SK-N-DZ (cell line): ENCODE measurements around the gene DENND2A.
"Not testable (repeated sequence)": the region's sequence is repeated elsewhere in the genome, so short reads cannot be mapped to it uniquely, and the experiment has no call there.

Source experiments
- DNase-seq: peaks from one replicate; pipeline ENCODE4 v3.0.0-alpha.2; 2015; ENCODE audit warnings: low spot score

Gene DENND2A

DNA sequence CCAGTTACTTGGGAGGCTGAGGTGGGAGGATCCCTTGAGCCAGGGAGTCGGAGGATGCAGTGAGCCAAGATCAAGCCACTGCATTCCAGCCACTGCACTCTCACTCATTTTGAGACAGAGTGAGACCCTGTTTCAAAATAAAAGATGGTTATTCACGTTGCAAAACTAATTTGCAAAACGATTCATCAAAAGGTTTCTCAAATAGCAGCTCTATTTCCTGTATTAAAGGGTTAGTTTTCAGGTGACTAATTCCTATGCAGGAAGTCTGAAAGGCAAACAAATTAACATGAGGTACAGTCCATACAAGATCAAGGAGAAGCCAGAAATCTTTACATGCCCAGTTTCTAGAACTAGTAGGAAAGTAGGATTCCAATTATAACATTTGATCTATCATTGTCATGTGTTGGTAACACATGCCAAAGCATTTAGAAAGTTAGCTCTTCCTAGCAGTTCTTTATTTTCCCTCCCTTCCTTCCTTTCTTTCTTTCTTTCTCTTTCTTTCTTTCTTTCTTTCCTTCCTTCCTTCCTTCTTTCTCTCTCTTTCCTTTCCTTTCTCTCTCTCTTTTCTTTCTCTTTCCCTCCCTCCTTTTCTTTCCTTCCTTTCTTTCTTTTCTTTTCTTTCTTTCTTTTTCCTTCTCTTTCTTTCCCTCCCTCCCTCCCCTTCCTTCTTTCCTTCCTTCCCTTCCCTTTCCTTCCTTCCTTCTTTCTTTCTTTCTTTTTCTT, 49.3 kb downstream of the DENND2A start:
- DNase-seq: no peak

DNA sequence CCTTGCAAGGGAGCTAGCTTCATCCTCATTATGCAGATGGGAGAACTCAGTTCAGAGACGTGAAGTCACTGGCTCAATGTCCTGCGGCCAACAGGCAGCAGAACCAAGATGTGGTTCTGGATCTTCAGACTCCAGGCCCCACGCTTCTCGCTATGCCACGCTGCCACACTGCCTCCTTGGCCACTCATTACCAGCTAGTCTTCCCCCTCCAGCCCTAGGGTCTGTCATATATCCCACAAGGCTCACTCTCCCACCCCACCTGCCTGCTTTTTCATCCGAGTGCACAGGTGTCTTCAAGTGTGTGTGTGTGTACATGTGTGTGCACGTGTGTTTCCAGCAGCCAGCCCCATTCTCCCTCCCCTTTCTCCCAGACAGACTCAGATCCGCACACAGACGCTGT, 53.4 kb downstream of the DENND2A start:
- no peak for DNase-seq

DNA sequence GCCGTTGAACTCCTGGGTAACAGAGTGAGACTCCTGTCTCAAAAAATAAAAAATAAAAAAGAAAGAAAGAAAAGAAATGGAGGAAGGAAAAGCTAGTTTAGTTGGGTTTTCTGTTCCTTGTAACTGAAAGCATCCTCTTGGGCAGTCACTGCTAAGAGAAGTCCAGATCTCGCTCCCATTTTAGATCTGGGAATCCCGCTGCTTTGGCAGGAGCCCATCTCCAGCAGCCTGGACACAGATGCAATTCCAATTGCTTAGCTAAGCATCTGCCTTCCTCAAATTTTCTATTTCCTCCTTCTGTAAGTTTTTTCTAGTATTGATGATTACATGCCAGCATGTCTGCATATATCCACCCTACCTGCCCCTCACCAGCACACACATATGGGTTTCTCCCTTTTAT, 54.1 kb downstream of the DENND2A start:
- no peak for DNase-seq

DNA sequence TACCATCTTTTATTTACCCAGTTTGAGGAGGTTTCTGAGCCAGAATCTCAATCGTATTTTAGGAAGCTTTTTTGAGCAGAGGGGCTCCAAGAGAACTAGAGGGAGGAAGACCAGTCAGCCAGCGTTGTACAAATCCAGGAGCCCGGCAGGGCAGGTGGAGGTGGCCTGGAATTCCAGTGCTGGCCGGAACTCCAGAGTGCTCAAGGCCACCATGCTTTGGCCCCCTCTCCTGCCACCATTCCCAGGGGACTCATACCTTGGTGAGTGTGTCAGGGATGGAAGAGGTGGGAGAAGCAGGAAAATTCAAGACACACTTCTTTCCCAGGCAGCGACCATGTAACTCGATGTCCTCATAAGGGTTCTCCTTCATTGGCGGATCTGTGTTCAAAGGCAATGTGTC, 55.3 kb downstream of the DENND2A start:
- DNase-seq: no peak

DNA sequence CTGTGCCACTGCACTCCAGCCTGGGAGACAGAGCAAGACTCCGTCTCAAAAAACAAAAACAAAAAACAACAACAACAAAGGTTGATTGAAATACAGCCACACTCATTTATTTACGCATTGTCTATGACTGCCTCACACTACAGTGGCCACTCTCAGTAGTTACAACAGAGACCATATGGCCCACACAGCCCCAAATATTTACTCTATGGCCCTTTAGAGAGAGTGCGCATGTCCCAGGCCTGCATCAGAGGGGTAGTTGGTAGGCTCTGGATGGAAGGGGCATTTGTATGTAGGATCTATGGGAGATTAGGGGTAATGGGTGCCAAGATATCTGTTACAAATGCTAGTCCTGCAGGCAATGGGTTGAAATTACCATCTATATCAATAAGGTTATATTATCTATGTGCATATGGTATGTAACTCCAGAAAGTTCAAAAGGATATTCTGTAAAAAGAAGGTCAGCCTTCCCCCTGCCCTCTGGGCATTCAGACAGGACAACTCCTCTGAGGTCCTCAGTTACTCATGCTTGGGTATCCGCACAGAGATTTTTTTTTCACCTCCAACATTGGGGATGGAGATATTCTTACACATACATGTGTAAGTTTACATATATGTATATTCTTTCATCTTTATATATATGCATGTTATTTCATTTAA, 56.3 kb downstream of the DENND2A start:
- DNase-seq: no peak

DNA sequence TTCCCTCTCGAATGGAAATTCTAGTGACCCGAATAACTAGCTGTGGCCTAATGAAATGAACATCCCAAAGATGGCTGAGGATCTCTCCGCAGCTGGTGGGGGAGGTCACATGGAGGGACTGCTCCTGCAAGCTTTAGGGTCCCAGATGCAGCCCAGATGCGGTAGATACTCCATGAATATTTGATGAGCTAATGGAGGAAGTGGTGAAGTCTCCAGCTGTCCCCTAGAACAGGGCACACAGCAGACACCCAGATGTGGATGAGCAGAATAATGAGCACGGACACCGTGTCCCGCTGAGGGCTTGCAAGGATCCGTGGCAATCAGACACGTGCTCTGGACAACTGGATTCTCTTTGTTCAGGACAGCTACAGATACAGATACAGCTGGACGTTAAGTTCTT, 59.2 kb downstream of the DENND2A start:
- no peak for DNase-seq

DNA sequence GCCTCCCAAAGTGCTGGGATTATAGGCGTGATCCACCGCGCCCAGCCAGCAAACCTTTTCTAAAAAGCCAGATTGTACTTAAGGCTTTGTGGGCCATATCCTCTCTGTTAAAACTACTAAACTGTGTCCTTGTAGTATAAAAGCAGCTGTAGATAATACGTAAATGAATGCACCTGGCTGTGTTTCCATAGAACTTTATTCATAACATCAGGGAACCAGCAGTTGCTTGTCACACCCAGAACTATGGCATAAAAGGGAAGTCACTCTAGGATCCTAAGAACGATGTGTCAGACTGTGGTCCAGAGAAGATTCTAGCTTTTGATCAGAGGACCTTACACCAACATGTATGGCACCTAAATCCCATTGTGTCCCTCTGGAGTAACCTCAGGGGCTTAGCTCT, 63.0 kb downstream of the DENND2A start:
- DNase-seq: no peak

DNA sequence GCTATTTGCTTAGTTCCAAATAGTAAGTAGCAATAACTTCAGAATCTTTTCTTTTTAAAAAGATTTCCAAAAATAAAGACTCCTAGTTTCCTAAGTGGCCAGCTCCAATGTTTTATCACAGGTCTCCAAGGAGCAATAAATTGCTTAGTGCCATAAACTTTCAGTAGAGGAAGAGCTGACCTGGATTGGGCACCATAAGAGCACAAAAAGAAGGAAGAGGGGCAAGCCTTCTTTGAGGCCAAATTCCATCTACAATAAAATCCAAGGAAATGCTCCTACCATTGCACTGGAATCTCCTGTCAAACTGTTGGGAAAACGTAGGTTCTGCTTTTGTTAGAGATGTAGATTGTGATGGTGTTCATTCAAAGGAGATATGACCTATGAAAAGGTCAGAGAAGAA, 64.0 kb downstream of the DENND2A start:
- no peak for DNase-seq

DNA sequence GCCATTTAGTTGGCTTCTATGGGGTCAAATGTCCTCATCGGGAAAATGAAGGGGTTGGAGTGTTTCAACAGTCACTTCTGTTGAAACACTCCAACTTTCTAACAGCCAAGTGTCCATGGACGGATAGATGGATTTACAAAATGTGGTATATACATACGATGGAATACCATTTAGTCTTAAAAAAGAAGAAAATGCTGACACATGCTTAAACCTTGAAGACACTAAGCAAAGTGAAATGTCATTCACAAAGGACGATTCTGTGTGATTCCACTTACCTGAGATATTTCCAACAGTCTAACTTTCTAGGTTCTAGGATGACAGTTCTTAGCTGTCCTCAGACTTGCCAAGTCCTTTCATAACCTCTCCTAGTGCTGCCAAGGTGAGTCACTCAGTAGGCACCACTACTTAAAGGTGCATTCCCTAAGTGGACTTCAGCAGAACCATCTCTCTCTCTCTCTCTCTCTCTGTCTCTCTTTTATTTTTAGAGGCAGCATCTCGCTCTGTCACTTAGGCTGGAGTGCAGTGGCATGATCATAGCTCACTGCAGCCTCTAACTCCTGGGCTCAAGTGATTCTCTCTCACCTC, 69.0 kb downstream of the DENND2A start:
- no peak for DNase-seq

DNA sequence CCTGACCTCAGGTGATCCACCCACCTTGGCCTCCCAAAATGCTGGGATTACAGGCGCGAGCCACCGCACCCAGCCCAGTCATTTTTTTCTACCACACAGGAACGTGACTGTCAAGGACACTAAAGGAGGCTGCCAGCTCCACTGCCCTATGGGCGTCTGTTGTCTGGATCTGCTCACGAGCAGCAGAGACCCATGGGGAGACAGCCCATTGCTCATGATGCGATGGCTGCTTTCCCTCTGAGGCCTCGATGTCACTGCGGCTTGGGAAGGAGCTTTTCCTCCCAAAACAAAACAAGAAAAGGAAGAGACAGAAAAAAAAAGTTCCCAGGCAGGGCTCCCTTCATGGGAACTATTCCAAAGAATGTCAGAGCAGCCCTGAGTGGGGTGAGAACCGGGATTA, 70.5 kb downstream of the DENND2A start:
- DNase-seq: no peak

DNA sequence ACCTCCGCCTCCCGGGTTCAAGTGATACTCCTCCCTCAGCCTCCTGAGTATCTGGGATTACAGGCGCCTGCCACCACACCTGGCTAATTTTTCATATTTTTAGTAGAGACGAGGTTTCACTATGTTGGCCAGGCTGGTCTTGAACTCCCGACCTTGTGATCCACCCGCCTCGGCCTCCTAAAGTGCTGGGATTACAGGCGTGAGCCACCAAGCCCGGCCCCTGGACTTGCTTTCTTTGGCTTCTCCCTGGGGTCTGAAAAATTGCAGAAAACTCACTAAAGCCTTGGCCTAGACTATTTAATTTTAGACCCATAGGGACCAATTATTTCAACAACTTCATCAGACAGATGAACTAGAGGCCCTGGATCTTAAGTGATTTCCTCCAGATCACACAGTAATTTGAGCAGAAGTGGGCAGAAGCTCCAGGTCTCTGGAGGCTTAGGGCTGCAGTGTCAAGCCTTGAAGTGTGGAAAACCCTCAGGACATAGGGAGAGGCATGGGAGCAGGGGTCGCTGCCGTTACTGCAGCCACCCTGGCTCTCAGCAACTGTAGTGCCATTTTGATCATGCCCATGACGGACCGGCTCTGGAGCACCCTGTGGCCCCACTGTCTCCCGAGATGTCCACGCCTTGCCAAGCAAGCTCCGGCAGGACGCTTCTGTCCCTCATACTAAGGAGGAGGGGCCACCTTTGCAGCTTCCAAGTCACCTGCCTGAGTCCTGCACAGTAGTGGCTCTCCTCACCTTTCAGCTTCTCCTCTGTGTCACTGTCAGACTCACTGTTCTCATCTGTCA, 72.4 kb downstream of the DENND2A start:
- no peak for DNase-seq

DNA sequence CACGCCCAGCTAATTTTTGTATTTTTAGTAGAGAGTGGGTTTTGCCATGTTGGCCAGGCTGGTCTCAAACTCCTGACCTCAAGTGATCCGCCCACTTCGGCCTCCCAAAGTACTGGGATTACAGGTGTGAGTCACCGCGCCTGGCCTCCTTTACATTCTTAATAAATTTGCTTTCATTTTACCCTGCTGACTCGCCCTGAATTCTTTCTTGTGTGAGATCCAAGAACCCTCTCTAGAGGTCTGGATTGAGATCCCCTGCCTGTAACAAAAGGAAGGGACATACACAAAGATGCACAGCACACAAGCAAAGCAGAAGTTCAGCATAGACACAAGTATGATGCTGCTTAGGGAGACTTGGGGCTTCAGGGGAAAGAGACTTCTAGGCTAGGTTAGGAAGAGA, 74.4 kb downstream of the DENND2A start:
- DNase-seq: not testable (repeated sequence)

DNA sequence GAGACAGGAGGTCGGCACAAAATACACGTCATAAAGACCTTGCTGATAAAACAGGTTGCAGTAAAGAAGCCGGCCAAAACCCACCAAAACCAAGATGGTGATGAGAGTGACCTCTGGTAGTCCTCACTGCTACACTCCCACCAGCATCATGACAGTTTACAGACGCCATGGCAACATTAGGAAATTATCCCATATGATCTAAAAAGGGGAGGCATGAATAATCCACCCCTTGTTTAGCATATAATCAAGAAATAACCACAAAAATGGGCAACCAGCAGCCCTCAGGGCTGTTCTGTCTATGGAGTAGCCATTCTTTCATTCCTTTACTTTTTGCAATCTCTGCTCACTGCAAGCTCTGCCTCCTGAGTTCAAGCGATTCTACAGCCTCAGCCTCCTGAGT, 74.9 kb downstream of the DENND2A start:
- not testable (repeated sequence) for DNase-seq

DNA sequence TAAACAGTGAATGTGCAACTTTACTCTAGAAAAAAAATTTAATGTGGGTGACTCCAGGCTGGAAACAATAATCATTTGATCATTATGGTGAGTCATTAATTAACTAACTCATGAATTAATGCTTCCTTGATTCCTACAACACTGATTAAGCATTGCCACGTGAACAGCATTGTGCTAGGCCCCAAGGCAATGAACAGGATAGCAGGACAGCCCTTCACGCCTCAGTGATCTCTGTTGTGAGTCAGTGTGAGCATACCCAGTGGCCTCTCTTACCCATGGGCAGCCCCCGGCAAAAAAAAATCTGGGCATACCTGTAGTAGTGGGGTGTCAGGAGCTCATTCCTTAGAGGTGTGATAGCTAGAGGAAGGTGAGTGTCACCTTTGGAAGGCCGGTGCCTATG, 76.0 kb downstream of the DENND2A start:
- DNase-seq: no peak

DNA sequence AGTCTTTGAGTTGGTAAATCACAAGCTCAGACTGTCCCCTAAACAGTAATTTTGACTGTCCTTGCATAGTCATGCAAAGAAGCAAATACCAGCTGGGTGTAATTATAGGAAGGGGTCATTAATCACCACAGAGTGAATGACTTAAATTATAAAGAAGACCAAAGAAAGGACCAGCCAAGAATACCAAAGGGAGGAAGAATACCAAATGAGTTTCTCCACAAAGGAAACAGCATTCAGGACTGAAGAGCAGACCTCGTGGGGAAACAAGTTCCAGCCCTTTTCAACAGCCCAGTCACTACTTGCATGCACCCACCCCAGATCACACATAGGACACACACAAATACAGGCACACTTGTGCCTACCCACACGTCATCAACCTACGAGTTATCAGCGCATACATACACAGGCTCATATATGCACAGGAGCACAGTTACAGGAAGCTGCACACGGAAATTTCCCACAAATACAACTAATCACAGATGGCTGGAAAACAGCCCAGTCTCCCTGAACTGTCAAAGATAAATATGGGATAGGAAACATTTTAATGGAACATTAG, 77.6 kb downstream of the DENND2A start:
- no peak for DNase-seq

DNA sequence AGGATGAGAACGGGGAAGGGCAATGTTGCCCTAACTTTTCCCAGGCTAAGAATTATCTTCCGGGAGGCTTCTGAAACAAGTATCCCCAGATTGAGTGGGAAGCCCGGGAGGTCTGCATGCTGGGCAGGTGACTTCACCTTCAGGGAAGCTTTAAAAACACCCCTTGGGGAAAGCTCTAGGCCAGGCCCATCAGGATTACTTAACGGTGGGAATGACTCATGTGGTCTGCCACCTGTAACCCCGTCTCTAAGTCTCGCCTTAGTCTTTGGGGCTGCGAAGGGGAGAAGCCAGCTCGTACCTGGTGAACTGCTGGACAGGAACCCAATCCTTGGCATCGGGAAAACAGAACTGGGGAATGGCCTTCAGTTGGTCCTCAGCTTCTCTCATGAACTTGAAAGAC, 81.2 kb downstream of the DENND2A start:
- no peak for DNase-seq

DNA sequence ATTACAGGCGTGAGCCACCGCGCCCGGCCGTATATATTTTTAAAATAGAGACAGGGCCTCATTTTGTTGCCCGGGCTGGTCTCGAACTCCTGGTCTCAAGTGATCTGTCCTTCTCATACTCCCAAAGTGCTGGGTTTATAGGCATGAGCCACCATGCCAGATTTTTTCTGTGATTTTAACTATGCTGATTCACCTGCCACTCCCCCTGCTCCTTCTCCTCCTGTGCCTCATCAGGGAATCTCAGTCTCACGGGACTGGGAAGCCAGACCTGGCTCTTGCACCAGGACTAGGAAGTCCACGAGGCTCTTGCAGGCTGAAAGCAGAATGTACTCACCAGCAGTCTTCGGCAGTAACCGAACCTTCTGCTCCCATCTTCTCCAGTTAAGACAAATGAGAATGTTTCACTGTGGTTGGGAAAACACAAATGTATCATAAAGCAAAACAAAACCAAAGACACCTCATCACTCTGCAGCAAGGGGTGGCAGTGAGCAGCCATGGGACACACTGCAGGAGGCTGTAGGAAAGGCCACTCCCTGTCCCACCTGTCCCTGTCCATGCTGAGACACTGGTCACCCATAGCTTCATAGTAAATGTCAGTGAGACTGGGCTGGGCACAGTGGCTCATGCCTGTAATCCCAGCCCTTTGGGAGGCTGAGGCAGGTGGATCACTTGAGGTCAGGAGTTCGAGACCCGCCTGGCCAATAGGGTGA, 82.6 kb downstream of the DENND2A start:
- no peak for DNase-seq

DNA sequence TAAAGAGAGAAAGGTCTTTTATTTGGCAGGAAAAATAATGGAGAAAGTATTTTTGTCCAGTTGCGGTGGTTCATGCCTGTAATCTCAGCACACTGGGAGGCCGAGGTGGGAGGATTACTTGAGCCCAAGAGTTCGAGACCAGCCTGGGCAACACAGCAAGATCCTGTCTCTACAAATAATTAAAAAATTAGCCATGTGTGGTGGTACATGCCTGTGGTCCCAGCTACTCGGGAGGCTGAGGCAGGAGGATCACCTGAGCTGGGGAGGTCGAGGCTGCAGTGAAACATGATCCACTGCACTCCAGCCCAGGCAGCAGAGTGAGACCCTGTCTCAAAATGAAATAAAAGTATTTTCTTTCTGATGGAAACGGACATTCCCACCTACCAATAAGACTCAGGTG, 83.5 kb downstream of the DENND2A start:
- no peak for DNase-seq

DNA sequence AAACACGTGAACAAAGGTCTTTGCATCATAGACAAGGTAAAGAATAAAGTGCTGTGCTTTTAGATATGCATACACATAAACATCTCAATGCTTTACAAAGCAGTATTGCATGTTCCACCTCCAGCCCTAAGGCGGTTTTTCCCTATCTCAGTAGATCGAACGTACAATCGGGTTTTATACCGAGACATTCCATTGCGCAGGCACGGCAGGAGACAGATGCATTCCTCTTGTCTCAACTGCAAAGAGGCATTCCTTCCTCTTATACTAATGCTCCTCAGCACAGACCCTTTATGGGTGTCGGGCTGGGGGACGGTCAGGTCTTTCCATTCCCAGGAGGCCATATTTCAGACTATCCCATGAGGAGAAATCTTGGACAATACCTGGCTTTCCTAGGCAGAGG, 87.4 kb downstream of the DENND2A start:
- DNase-seq: not testable (repeated sequence)

DNA sequence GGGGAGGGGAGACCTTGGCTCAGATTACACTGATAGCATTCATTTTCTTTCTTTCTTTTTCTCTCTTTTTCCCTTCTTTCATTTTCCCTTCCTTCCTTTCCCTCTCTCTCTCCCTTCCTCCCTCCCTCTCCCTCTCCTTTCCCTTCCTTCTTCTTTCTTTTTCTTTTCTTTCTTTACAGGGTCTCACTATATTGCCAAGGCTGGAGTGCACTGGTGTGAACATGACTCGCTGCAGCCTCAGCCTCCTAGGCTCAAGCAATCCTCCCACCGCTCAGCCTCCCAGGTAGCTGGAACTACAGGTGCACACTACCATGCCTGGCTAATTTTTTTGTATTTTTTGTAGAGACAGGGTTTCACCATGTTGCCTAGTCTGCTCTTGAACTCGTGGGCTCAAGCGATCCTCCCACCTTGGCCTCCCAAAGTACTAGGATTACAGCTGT, 88.4 kb downstream of the DENND2A start:
- DNase-seq: no peak
